Dedifferentiated amniotic fluid mesenchymal stem cell (primary cell): ENCODE results near the gene PIK3R5.

Source experiments
- DNase-seq: peaks from one replicate; pipeline ENCODE4 v3.0.0-alpha.2; 2016; ENCODE audit errors: extremely low spot score

PIK3R5 gene

DNA sequence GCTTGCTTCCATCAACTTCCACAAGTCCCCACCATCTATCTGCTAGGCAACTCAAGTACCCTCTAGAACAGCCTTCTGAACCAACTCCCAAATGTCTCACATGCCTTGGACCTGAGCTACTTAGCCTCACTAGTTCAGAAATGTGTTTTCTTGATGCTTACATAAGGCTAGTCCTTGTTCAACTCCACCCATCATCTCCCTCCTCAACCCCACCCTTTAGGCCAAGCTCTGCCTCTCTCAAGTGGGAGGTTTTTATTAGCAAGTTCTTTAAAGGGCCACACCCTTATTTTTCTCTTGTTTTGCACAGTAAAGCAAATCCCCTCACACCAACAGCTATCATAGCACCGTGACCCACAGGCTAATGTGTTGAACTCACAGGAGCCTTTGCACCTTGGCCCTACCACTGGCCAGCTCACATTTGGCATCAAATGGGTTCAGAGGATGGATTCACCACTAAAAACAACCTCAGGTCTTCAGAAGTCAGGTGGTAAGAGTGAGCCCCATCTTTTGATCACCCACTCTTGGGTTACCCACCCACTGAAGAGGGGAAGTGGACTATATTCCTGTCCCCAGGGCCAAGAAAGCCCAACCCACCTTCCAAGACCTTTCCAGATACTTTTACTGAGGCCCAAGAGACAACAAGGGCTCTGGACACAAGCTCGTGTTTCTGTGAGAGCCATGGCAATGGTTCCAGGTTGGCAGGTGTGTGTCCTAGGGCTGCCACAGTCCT, 12.2 kb downstream of the PIK3R5 start:
- DNase-seq = no peak

- no peak for DNase-seq
Measured at GRCh38 chr17:8952191-8952590, 13.3 kb downstream of the PIK3R5 start.

GRCh38 chr17:8951206-8951605, 14.3 kb downstream of the PIK3R5 start:
- DNase-seq = no peak

DNA sequence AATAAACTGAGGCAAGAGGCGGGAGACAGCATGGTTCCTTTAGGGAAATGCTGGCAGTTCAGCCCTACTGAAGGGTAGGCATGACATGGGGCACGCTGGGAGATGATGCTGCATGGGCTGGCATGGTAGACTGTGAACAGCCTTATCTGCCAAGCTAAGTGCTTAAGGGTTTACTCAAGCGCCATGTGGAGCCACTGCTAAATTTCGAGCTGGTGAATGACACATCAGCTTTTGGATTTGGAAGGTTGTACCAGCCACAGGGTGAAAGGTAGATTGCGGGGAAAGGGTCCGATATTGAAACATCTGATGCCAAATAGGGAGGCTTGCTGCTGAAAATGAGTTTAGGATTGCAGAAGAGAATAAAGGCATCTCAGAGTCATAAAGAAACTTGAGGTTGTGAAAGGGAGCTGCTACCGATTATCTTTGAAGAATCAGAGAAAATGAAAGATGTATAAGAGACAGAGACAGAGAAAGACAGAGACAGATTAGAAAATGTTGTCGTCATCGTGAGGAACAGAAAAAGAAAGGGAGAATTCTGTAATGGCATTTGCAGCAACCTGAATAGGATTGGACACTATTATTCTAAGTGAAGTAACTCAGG, 16.3 kb downstream of the PIK3R5 start:
- no peak for DNase-seq

- no peak for DNase-seq
Measured at GRCh38 chr17:8948462-8948861, 17.0 kb downstream of the PIK3R5 start.

DNA sequence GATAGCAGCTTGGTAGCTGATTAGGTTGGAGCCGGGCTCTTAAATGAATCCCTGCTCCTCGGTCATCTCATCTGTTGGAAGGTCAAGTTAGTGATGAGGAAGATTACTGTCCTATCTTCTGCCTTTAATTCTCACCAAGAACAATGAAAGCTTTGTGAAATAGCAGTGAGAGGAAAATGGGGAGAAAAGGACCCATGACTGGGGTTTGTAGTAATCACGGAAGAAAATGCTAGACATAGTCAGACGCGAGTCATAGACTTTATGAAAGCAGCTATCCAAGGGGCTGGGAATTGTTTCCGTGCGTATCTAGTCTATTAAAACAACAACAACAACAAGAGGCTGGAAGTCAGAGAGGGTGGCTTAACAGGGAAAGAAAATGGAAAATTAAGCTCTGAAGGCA, 18.3 kb downstream of the PIK3R5 start:
- DNase-seq = no peak

DNA sequence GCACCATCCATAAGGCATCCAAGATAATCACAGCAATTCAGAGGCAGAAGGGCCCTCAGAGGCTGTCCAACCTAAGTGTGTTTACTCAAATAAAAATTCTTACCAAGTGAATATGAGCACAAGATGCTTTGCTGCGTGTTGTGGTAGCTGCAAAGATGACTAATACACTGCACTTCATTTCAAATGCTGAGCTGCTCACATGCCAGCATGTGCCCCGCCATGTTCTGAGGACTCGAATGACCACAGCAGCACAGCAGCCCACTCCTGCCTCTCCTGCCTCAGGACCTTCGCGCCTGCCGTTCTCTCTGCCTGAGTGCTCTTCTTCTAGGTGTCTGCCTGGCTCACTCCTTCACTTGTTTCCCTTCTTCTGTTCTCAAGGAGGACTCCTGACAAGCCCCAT, 19.0 kb downstream of the PIK3R5 start:
- DNase-seq = no peak

- DNase-seq = no peak
Measured at GRCh38 chr17:8946071-8946470, 19.4 kb downstream of the PIK3R5 start.

- DNase-seq = no peak
Measured at GRCh38 chr17:8944748-8945147, 20.8 kb downstream of the PIK3R5 start.

GRCh38 chr17:8944083-8944482, 21.4 kb downstream of the PIK3R5 start:
- no peak for DNase-seq

GRCh38 chr17:8941980-8942622, 23.4 kb downstream of the PIK3R5 start:
- no peak for DNase-seq

DNA sequence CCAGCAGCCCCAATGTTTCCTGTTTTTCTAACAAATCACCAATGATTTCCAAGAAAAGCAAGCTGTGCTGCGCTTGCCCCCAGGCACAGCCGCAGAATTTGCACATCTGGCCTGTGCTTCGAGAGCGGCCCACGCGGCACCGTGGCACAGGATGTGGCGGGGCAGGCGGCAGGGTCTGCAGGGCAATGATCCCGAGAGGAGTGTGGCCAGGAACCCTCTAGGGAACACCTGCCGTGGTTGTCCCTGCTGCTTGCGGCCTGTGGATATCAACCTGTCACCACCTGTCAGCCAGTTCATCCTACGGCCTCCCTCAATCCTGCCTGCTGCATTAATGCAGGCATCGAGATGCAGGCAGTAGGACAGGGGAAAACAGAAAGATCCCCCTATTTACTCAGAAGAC, 24.0 kb downstream of the PIK3R5 start:
- DNase-seq = no peak

- DNase-seq = no peak
Measured at GRCh38 chr17:8940866-8941471, 24.5 kb downstream of the PIK3R5 start.

- DNase-seq = no peak
Measured at GRCh38 chr17:8939496-8940334, 25.8 kb downstream of the PIK3R5 start.

DNA sequence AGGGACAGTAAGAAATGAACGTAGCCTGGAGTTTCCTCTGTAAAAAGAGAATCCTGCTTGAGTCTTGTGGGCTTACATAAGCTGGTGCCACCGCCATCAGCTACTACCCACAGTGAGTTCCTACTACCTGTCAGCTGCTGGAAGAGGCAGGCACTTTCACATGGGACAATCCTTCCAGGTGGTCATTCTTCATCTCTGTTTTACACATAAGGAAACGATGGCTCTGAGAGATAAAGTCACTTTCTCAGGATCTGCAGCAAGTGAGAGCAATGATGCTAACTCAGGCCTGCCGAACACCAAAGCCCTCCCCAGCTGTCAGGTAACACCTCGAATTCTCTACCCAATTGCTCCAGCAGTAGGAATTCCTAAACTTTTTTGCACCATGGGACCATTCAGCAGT, 26.6 kb downstream of the PIK3R5 start:
- no peak for DNase-seq

DNA sequence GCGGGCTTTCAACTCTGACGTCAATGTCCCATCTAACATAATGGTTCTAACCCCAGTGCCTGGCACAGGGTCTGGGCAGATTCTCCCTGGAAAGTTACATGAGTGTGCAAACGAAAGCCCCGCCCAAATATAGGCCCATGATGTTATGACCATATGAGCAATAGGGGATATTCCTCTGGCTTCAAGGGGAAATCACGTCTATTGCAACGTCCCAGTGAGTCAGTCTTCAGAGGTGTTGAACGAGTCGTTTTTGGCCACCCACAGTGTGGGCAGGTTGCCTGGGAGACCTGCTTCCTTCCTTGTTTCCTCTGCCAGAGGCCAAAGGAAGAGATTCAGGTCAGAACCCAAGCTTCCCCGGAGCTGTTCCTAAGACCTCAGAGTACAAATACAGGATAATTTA, 30.3 kb downstream of the PIK3R5 start:
- DNase-seq = no peak

DNA sequence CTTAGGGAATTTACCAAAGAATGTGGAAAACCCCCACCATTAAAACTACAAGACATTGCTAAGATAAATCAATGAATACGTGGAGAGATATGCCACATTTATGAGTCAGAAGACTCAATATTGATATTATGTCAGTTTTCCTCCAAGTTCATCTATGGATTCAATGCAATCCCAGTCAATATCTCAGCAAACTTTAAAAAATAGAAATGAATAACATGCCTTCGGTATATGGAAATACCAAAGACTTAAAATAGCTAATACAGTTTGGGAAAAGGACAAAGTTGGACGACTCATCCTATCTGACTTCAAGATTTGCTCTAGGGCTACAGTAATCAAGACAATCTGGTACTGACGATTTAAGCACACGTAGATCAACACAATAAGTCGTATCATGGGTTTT, 31.2 kb downstream of the PIK3R5 start:
- DNase-seq = no peak

GRCh38 chr17:8930649-8931048, 34.9 kb downstream of the PIK3R5 start:
- DNase-seq = no peak

DNA sequence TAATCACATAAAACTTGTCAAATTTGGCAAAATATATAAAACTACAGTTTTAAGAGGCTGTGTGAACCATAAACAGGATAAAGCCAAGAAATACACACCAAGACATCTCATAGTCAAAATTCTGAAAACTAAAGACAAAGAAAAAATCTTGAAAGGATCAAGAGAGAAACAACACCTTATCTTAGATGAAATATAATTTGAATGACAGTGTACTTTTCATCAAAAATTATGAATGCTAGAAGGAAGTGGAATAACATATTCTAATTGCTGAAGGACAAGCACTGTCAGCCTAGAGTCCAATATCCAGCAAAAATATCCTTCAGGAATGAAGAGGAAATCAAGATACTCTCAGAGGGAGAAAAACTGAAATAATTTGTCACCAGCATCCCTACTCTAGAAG, 37.2 kb downstream of the PIK3R5 start:
- DNase-seq = no peak

DNA sequence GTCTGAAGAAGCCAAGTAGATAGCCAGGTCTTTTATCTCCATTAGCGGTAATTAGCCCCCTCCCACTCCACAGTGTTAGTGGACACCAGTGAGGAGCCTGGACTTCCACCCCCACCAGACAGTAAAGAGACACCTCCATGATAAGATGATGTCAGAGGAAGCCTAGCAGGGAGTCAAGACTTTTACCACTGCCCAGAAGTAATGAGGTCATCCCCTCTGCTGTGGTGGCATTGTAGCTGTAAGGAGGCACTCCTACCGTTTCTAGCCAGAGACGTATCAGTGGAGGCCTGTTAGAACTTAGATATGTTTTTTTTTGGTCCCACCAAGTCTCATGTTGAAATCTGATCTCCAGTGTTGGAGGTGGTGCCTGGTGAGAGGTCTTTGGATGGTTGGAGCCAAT, 38.1 kb downstream of the PIK3R5 start:
- DNase-seq = no peak

DNA sequence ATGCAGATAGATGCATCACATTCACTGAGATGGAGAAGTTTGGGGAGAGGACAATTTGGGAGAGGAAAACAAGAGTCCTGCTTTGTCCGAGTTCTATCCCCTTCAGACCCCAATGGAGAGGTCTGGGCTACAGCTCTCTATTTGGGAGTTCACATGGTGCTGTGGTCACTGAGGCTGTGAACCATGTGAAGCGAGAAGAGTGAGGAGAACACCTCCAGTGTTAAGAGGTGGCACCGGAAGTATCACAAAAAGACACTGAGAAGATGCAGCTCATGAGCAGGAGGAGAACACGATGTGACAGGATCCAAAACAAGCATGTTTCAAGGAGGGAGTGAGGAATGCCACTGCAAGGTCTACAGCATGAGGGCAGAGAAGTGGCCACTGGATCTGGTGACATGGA, 39.7 kb downstream of the PIK3R5 start:
- DNase-seq = no peak

DNA sequence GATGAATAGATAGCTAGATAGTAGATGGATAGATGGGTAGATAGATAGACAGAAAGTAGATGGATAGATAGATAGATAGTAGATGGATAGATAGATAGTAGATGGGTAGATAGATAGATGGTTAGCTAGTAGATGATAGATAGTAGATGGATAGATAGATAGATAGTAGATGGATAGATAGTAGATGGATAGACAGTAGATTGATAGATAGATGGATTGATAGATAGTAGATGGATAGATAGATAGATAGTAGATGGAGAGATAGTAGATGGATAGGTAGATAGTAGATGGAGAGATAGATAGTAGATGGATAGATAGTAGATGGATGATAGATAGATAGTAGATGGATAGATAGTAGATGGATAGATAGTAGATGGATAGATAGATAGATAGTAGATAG, 40.4 kb downstream of the PIK3R5 start:
- DNase-seq = no peak
